ENCODE measurements around the gene LITAF.

LITAF gene

GRCh38 chr16:11586856-11587642, at the start of gene LITAF:
LITAF (minus strand) TSS chr16:11586919; CDS start chr16:11556730, 30,189 bp downstream.
- peak; percentile 48 for DNase-seq (ENCODE audit: low read depth)
- no peak for TF ChIP-seq CTCF (IDR thresholded peaks at IDR 0.05; ENCODE audit: low read length, missing control alignments)
- peak within 1 kb of the TSS; percentile 78 for H3K4me3 ChIP-seq (replicated peaks; ENCODE audit: low read depth, low read length)

- no peak overlapping the region for H3K4me3 ChIP-seq (replicated peaks; ENCODE audit: low read depth, low read length)
- TF ChIP-seq CTCF (IDR thresholded peaks at IDR 0.05; ENCODE audit: low read length, missing control alignments): no peak
- DNase-seq (ENCODE audit: low read depth): no peak
Observed at GRCh38 chr16:11636172-11636721, 49.5 kb upstream of the LITAF start.

- no peak for DNase-seq (ENCODE audit: low read depth)
- no peak overlapping the region for H3K4me3 ChIP-seq (replicated peaks; ENCODE audit: low read depth, low read length)
- no peak for TF ChIP-seq CTCF (IDR thresholded peaks at IDR 0.05; ENCODE audit: low read length, missing control alignments)
Observed at GRCh38 chr16:11635679-11636171, 49.0 kb upstream of the LITAF start.

GRCh38 chr16:11635113-11635652, 48.5 kb upstream of the LITAF start:
- no peak for DNase-seq (ENCODE audit: low read depth)
- H3K4me3 ChIP-seq (replicated peaks; ENCODE audit: low read depth, low read length): no peak overlapping the region
- no peak for TF ChIP-seq CTCF (IDR thresholded peaks at IDR 0.05; ENCODE audit: low read length, missing control alignments)

- no peak for DNase-seq (ENCODE audit: low read depth)
- no peak overlapping the region for H3K4me3 ChIP-seq (replicated peaks; ENCODE audit: low read depth, low read length)
- TF ChIP-seq CTCF (IDR thresholded peaks at IDR 0.05; ENCODE audit: low read length, missing control alignments): no peak
Observed at GRCh38 chr16:11634312-11634711, 47.6 kb upstream of the LITAF start.

GRCh38 chr16:11633113-11633512, 46.4 kb upstream of the LITAF start:
- no peak overlapping the region for H3K4me3 ChIP-seq (replicated peaks; ENCODE audit: low read depth, low read length)
- no peak for DNase-seq (ENCODE audit: low read depth)

More at GRCh38 chr16:11633113-11633512, 46.4 kb upstream of the LITAF start:
- no peak for TF ChIP-seq CTCF (IDR thresholded peaks at IDR 0.05; ENCODE audit: low read length, missing control alignments)
